ENCODE results near the gene ZBTB7C.

- TF ChIP-seq CTCF (conservative IDR thresholded peaks at IDR 0.05; ENCODE audit: low read depth, low read length), result no peak
- no peak for TF ChIP-seq USF2 (IDR thresholded peaks at IDR 0.05; ENCODE audit: low read depth, low read length)
- no peak for TF ChIP-seq POLR2A (IDR thresholded peaks at IDR 0.05; ENCODE audit: low read depth, low read length)
Measured at GRCh38 chr18:48297139-48297538, 112.0 kb downstream of the ZBTB7C start.
